GM18520 (cell line): ENCODE results near the gene CCDC134.

Source experiments
- ATAC-seq: cut with Tn5 transposase; IDR thresholded peaks from one replicate; pipeline ENCODE4 v1.9.1; 2021; ENCODE audit not compliant: unreplicated experiment

CCDC134 gene

DNA sequence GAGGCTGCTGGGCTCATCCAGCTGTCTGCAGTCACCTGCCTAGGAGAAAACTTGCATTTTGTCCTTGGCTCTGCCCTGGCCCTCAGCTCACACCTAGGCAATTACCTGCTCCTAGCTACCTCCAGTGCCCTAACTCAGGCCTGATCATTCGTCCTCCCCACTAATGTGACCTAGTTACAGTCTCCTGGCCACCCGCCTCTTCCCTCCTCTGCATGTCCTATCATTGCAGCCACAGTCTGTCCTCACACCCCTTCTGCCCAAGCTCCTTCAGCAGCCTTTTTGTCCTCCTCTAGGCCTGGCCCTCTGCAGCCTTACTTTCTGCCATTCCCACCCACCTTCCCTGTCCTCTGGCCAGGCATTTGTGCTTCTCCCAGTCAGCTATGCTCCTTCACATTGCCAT, 17.7 kb upstream of the CCDC134 start:
- ATAC-seq, result no peak

DNA sequence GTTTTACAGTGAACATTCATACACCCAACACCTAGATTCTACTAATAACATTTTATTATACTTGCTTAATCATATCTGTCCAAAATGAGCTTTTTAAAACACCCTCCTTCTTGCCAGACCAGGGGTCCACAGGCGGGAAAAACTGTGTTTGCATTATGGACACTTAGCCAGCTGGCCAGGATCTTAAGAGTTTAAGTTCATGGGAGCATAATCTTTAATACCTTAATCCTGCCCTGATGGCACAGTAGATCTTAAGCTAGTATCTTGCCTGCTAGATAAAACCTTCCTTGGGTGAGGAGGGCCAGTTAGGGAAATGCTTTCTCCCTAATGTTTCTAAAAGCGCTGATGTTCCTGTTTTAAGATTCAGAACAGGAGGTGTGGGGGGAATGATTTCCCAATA, 13.1 kb upstream of the CCDC134 start:
- ATAC-seq, result no peak

DNA sequence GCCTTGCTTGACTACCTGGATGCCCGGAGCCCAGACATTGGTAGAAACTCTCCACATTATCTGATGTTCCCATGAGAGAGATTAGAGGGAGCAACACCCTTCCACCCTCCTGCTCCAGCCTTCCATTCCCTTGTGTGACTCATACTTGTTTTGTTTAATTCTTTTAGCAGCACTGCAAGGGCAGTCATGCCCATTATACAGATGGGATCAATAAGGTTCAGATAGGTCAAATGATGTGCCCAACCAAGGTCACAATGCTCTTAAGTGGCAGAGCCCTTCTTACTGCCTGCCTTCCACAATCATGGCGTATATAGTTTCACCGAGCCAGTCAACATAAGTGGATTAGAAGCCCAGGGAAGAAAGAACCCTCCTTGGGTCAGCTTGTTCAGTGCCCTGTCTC, 6.6 kb upstream of the CCDC134 start:
- ATAC-seq, result no peak

- no peak for ATAC-seq
These were observed 1.7 kb upstream of the CCDC134 start for GRCh38 chr22:41798736-41799135.

DNA sequence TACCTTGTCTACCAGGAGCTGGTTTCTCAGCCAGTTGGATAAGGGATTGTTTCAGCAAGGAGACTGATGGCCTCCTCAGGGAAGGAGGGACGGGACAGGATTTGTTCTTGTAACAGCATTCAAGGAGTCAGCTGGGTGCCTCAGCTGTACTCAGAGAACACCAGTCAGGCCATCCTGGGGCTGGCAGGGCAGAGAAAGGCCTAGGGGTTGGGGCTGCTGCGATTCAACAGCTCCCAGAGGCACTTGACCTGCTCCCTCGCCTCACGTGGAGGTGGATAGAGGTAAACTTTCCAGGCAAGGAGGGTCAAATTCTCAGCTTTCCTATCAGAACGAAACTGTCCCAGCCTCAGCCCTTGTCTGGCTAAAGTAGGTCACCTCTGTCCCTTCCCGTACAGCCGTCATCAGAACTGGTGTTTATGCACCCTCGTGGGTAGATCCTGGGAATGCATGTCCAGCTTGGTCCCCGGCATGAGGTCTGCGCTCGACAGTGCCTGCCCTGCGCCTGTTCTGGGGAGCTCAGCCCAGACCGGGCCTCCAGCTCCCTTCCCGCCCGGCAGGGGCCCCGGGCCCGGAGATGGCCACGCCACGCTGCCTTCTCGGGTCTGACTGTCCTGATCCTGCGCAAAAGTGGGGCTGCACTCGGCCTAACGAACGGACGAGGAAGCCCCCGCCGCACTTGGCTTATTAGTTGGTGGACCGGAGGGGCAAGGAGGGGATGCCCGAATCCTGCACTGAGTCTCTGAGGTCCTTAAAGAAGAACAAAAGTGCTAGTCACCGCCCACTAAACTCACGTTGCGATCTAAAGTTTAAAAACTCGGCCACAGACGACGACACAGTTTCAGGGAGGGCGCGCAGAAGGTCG, 762 bp upstream of the CCDC134 start:
- ATAC-seq, result no peak

GRCh38 chr22:41801147-41801819, 804 bp downstream of the CCDC134 start:
- ATAC-seq, result no peak

GRCh38 chr22:41801886-41802285, 1.4 kb downstream of the CCDC134 start:
- no peak for ATAC-seq

GRCh38 chr22:41805639-41806038, 5.2 kb downstream of the CCDC134 start:
- ATAC-seq, result no peak

GRCh38 chr22:41808400-41808799, 7.9 kb downstream of the CCDC134 start:
- ATAC-seq, result no peak

- no peak for ATAC-seq
These were observed 9.5 kb downstream of the CCDC134 start for GRCh38 chr22:41810022-41810421.

DNA sequence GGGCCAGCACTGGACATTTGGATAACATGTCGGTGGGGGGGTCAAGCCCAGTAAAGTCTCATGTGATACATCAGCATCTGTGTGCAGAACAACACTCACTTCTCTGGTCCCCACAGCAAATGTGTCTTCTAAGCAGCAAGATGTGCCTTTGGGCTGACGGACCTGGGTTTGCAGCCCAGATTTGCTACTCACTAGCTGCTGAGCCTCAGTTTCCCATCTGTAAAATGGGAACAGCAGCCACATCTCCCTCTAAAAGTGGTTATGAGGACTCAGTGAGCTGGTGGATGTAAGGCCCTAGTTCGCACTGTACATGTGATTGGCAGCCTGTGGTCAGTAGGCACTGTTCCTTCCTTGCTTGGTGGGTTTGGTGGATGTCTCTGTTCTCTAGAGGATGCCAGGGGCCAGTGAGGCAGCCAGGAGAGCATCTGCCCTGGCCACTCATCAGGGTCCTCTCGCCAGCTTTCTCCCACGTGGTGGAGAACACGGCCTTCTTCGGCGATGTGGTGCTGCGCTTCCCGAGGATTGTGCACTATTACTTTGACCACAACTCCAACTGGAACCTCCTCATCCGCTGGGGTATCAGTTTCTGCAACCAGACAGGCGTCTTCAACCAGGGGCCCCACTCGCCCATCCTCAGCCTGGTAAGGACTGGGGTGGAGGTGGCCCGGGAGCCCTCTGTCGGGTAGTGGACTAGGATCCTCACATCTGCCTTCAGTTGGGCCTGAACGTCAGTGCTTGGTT, 12.5 kb downstream of the CCDC134 start:
- no peak for ATAC-seq

- ATAC-seq, result no peak
These were observed 13.4 kb downstream of the CCDC134 start for GRCh38 chr22:41813726-41814410.

DNA sequence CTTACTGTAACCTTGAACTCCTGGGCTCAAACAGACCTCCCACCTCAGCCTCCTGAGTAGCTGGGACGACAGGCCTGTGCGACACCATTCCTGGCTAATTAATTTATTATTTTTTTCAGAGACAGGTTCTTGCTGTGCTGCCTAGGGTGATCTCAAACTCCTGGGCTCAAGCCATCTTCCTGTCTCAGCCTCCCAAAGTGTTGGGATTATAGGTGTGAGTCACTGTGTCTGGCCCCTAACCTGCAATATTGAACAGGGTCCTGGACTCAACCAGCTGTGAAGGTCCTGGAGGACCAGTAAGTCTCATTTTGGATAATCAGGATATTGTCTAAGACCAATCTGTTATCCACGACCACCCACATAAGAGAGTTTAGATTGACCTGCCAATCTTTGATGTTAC, 15.2 kb downstream of the CCDC134 start:
- no peak for ATAC-seq

- no peak for ATAC-seq
These were observed 15.8 kb downstream of the CCDC134 start for GRCh38 chr22:41816241-41816640.

DNA sequence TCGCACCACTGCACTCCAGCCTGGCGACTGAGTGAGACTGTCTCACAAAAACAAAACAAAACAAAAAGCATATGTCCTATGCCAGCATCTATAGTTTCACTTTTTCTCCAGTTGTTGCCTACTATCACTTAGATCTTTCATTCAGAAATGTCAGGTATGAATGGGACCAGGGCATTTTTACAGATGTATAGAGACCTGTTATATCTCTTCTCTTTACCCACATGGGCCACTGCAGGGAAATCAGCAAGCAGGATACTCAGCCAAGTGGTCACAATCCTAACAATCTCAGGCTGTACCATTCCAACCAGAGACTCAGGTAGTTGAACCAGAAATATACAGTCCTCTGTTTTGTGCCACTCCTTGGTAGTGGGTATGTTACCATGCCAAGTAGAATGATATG, 16.4 kb downstream of the CCDC134 start:
- ATAC-seq, result no peak

DNA sequence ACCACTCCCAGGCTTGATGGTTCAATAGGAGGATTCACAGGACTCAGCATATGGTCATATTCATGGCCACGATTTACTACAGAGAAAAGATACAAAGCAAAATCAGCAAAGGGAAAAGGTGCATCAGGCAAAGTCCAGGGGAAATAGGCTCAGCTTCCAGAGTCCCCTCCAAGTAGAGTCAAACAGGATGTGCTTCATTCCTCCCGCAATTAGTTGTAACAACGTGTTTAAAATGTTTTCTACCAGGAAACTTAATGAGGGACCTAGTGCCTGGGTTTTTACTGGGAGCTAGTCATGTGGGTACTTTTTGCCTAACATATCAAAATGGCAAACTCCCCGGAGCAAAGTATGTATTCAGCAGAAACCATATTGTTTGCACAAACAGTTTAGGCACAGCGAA, 17.5 kb downstream of the CCDC134 start:
- ATAC-seq, result no peak

DNA sequence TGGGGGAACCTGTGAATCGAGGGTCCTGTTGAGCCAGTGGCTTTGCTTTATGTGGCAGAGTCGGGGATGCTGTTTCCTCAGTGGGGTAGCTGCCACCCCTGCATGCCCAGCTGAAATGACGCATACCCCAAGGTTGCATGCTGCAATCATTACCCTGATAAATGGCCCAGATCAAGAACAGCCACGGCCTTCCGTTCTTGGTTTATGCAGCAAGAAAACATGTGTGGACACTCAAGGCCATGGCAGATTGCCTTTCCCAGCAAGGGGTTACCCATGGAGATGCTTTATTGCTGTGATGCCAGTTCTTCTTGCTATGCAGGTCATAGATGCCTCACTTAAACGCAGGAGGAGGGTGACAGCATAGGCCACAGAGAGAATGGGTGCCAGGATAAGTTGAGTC, 18.1 kb downstream of the CCDC134 start:
- no peak for ATAC-seq

- ATAC-seq, result no peak
These were observed 18.8 kb downstream of the CCDC134 start for GRCh38 chr22:41819257-41819656.

DNA sequence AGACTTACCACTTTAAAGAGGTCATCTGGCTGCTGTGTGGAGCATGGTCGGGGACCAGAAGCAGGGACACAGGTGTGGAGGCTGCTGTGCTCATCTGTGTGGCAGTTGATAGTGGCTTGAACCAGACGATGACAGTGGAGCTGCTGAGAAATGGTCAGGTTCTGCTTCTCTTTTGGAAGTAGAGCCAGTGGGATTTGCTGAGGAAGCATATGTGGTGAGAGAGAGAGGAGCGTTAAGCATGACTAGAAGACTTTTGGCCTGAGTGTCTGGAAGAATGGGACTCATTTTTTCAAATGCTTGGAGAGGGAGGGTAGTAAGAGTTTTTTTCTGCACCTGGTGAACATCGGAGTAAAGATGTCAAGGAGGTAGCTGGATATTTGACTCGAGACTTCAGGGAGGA, 20.0 kb downstream of the CCDC134 start:
- ATAC-seq, result no peak

DNA sequence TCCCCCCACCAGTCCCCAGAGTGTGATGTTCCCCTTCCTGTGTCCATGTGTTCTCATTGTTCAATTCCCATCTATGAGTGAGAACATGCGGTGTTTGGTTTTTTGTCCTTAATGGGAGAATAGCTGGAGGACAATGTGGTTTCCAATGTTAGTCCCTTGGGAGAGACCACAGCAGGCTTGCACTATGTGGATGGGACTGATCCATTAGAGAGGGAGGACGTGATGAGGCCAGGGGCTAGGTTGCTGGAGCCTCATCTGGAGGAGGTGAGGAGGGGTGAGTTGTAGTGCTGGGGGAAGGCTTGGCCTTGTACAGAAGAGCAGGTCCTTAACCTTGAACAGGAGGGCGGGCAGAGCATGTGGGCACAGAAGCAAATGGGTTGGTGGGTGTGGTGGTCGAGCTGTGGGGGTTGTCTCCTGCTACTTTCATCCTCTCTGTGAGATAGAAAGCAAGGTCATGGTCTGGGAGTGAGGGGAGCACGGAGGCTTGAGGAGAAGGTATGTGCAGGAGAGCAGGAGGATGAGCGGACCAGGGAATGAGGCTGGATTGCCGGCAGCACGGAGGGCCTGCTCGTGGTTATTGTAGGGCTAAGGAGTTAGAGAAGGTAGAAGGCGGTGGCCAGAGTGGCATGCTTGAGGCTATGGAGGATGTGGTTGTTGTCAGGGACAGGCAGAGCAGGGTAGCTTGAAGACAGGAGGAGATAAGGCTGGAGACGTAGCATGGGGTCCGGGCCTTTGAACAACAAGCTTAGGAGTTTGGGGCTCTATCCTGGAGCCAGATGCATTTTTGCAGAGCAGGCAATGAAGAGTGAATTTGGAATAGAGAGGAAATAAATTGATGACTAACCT, 21.2 kb downstream of the CCDC134 start:
- no peak for ATAC-seq
